Esophagus squamous epithelium (tissue), 5 donors: Measurements from ENCODE around the gene ETV3. TPM values are rescaled to one million over a fixed set of nuclear protein-coding genes. Genes with fewer than 3 reads are reported as not detected.

ENCODE experiments used
- DNase-seq: peaks from one replicate; lab custom pipeline; 2025; lab: John Stamatoyannopoulos, UW
- H3K27ac ChIP-seq, 4 donors: fragments of 200-600 bp; sonication (generic); one replicate each; pipeline ENCODE4 v1.5.1; 2016 to 2019; ENCODE audit warnings: mild to moderate bottlenecking in 1 of 4
- H3K27me3 ChIP-seq, 4 donors: fragments of 200-600 bp; sonication (generic); 1 replicate in 3 of 4; 2 replicates in 1 of 4; pipeline versions ENCODE4 v1.5.1 to v1.6.0; 2017 to 2021; ENCODE audit warnings: antibody characterized with exemption in 1 of 4
- H3K36me3 ChIP-seq, 3 donors: fragments of 200-600 bp; sonication (generic); one replicate each; pipeline ENCODE4 v1.5.1; 2016 to 2019
- H3K4me1 ChIP-seq, 3 donors: fragments of 200-600 bp; sonication (generic); one replicate each; pipeline ENCODE4 v1.5.1; 2017 to 2019
- H3K4me3 ChIP-seq, 4 donors: fragments of 200-600 bp; sonication (generic); 1 replicate in 3 of 4; 2 replicates in 1 of 4; pipeline ENCODE4 v1.5.1; 2016 to 2019; ENCODE audit warnings: mild to moderate bottlenecking in 2 of 4, moderate library complexity in 1 of 4
- H3K9me3 ChIP-seq, 3 donors: fragments of 200-600 bp; sonication (generic); one replicate each; pipeline ENCODE4 v1.5.1; 2016 to 2019
- POLR2A ChIP-seq, 4 donors: fragments of 450-650 bp; IDR thresholded peaks; one replicate each; pipeline ENCODE4 v1.6.1; 2017; ENCODE audit warnings: antibody characterized with exemption in 4 of 4, mild to moderate bottlenecking in 4 of 4, moderate library complexity in 3 of 4
- WGBS, 2 donors: methylation state at CpG; one replicate each; pipeline ENCODE4 v1.1.5; 2018; 5-methylcytosine and 5-hydroxymethylcytosine counted together
- intact Hi-C: fragments of 100-400 bp; cut with DNase I; formaldehyde crosslinking; loops from one replicate; pipeline ENCODE4 v1.15.0; 2022
- total RNA-seq, 4 donors: library from RNA; depleted of rRNA; stranded (reverse); fragments of >200 nt; gene quantifications; one replicate each; pipeline ENCODE4 v1.1.0, GENCODE V29; 2016
- TF ChIP-seq, protein P1 (sequence below), 6 experiments: fragments of 450-650 bp in 4 of 6; fragments of 200-600 bp in 2 of 6; sonication (generic) in 2 of 6; IDR thresholded peaks; one replicate each; pipeline ENCODE4 v1.5.1; 2016 to 2019; ENCODE audit warnings: antibody characterized with exemption in 6 of 6, mild to moderate bottlenecking in 4 of 6, moderate library complexity in 4 of 6
- donor health status: DM: yes; HTN: yes; CAD: no.

ETV3 gene
- total RNA-seq, 4 donors from 2014 or later = 25.0 to 31.4 (median 27.3) TPM

DNA sequence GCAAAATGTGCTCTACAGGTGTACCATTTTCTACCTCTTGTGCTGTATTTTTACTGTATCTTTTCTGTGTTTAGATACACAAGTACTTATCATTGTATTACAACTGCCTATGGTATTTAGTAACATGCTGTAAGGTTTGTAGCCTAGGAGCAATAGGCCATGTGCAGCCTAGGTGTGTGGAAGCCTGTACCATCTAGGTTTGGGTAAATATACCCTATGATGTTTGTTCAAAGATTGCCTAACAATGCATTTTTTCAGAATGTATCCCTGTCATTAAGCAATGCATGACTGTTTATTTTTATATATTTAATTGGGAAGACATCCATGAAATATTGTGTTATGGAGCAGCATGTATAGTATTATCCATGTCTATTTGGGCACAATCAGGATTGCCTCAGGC lies 49.6 kb downstream of the ETV3 start:
- intact Hi-C loops = no loop called here
- no peak overlapping the region for H3K27ac ChIP-seq
- DNase-seq = no peak
- H3K4me3 ChIP-seq = no peak overlapping the region
- peaks cover 0 to 15% (median 3%) of the 10 kb centered on the region in 3 donors for H3K4me1 ChIP-seq
- H3K27me3 ChIP-seq = no peaks in the 10 kb centered on the region
- H3K9me3 ChIP-seq = no peaks in the 10 kb centered on the region
- H3K36me3 ChIP-seq = no peaks in the 10 kb centered on the region
- TF ChIP-seq POLR2A (IDR thresholded peaks at IDR 0.05) = no peak
- TF ChIP-seq, protein P1, sequence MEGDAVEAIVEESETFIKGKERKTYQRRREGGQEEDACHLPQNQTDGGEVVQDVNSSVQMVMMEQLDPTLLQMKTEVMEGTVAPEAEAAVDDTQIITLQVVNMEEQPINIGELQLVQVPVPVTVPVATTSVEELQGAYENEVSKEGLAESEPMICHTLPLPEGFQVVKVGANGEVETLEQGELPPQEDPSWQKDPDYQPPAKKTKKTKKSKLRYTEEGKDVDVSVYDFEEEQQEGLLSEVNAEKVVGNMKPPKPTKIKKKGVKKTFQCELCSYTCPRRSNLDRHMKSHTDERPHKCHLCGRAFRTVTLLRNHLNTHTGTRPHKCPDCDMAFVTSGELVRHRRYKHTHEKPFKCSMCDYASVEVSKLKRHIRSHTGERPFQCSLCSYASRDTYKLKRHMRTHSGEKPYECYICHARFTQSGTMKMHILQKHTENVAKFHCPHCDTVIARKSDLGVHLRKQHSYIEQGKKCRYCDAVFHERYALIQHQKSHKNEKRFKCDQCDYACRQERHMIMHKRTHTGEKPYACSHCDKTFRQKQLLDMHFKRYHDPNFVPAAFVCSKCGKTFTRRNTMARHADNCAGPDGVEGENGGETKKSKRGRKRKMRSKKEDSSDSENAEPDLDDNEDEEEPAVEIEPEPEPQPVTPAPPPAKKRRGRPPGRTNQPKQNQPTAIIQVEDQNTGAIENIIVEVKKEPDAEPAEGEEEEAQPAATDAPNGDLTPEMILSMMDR (IDR thresholded peaks at IDR 0.05) = no peak

DNA sequence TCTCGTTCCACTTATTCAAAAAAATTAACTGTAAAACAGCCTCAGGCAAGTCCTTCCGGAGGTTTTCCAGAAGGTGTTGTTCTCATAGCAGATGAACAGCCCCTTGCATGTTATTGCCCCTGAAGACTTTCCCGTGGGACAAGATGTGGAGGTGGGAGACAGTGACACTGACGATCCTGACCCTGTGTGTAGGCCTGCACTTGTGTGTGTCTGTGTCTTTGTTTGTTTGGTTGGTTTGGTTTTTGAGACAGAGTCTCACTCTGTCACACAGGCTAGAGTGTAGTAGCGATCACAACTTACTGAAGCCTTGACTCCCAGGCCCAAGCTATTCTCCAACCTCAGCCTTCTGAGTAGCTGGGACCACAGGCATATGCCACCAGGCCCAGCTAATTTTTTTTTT lies 51.2 kb downstream of the ETV3 start:
- H3K36me3 ChIP-seq = no peaks in the 10 kb centered on the region
- no peak overlapping the region for H3K4me3 ChIP-seq
- no peaks in the 10 kb centered on the region for H3K9me3 ChIP-seq
- intact Hi-C loops = no loop called here
- H3K4me1 ChIP-seq = peaks cover 0 to 8% (median 3%) of the 10 kb centered on the region in 3 donors
- H3K27ac ChIP-seq = no peak overlapping the region
- no peak for DNase-seq
- TF ChIP-seq POLR2A (IDR thresholded peaks at IDR 0.05) = no peak
- no peaks in the 10 kb centered on the region for H3K27me3 ChIP-seq
- 77 to 80% methylated on average over 5 of the region's 5 CpGs for WGBS, 2 donors

DNA sequence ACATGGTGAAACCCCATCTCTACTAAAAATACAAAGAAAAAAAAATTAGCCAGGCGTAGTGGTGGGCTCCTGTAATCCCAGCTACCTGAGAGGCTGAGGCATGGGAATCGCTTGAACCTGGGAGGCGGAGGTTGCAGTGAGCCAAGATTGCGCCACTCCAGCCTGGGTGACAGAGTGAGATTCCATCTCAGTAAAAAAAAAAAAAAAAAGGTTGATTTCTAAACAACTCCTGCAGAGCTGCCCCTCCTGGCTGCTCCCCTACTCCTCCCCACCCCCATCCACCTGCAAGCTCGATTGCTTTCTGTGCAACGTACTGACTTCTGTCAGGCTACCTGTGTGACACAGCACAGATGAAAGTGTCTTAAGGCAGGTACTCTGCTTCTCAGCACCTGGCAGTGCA lies 51.9 kb downstream of the ETV3 start:
- Histone ChIP-seq H3K9me3 (no peaks in the 10 kb centered on the region), H3K4me3 (no peak overlapping the region), H3K36me3 (no peaks in the 10 kb centered on the region), H3K4me1 (peaks cover 0 to 8% (median 3%) of the 10 kb centered on the region in 3 donors), H3K27me3 (no peaks in the 10 kb centered on the region), H3K27ac (no peak overlapping the region)
- TF ChIP-seq POLR2A (IDR thresholded peaks at IDR 0.05) = no peak
- TF ChIP-seq, protein P1 (IDR thresholded peaks at IDR 0.05) = no peak
- no peak for DNase-seq
- intact Hi-C loops = no loop called here
- 80 to 85% methylated on average over 6 of the region's 6 CpGs for WGBS, 2 donors

DNA sequence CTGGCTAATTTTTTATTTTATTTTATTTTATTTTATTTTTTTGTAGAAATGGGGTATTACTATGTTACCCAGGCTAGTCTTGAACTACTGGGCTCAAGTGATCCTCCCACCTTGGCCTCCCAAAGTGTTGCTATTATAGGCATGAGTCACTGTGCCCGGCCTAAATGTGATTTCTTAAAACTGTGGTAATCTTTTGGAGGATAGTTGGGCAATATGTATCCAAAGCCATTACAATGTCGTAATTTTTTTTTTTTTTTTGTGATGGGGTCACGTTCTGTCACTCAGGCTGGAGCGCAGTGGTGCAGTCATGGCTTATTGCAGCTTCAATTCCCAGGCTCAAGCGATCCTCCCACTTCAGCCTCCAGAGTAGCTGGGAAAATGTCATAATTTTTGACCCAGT lies 52.8 kb downstream of the ETV3 start:
- intact Hi-C loops = no loop called here

DNA sequence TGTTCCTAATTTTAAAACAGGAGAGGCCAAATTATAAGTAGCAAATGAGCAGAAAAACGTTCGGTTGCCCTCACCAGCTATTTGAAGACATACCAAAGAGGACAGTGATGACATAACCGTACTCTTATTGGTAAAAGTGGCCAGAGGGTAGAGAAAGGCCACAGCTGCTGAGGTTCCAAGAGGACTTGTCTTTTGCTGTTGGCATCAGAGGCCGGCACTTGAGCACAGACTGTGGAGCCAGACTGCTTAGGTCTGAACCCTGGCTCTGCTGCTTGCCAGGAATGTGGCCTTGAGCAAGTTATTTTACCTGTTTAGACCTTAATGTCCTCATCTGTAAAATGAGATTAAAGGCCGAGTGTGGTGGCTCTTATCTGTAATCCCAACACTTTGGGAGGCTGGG lies 53.5 kb downstream of the ETV3 start:
- Histone ChIP-seq H3K9me3 (no peaks in the 10 kb centered on the region), H3K36me3 (no peaks in the 10 kb centered on the region), H3K27ac (no peak overlapping the region), H3K4me1 (no peaks in the 10 kb centered on the region), H3K4me3 (no peak overlapping the region), H3K27me3 (no peaks in the 10 kb centered on the region)
- intact Hi-C loops = no loop called here
- 62 to 80% methylated on average over 3 of the region's 5 CpGs for WGBS, 2 donors
- TF ChIP-seq POLR2A (IDR thresholded peaks at IDR 0.05) = no peak
- TF ChIP-seq, protein P1 (IDR thresholded peaks at IDR 0.05) = no peak
- no peak for DNase-seq

More for the DNA sequence above, 52.8 kb downstream of the ETV3 start:
- DNase-seq = no peak
- Histone ChIP-seq H3K27ac (no peak overlapping the region), H3K27me3 (no peaks in the 10 kb centered on the region), H3K9me3 (no peaks in the 10 kb centered on the region), H3K4me1 (peaks cover 0 to 4% (median 1%) of the 10 kb centered on the region in 3 donors), H3K4me3 (no peak overlapping the region), H3K36me3 (no peaks in the 10 kb centered on the region)
- WGBS, 2 donors = 62 to 68% methylated on average over 5 of the region's 5 CpGs
- TF ChIP-seq POLR2A (IDR thresholded peaks at IDR 0.05) = no peak
- TF ChIP-seq, protein P1 (IDR thresholded peaks at IDR 0.05) = no peak

DNA sequence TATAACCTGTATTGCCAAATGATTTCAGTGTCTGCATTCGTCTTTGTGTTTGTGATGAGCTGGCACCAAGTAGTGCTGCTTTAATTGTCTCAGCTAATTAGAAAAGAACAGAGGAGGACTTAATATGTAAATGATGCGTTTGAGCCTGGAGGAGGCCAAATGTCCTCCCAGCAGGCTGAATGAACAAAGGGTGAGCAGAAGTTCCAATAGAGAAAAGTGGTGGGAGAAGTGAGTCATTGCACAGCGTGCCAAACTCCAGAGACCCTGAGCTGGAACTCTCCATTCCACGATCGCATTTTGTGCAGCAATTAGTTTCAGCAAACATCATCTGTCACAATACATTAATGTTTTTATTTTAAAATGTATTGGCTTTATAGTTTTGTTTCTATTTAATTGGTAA lies 56.5 kb downstream of the ETV3 start:
- H3K4me3 ChIP-seq = no peak overlapping the region
- no peak for DNase-seq
- intact Hi-C loops = no loop called here
- no peaks in the 10 kb centered on the region for H3K9me3 ChIP-seq
- H3K27ac ChIP-seq = no peak overlapping the region
- peaks cover 0 to 5% (median 0%) of the 10 kb centered on the region in 4 donors for H3K27me3 ChIP-seq
- H3K36me3 ChIP-seq = no peaks in the 10 kb centered on the region
- H3K4me1 ChIP-seq = no peaks in the 10 kb centered on the region
- 62 to 70% methylated on average over 5 of the region's 5 CpGs for WGBS, 2 donors
- no peak for TF ChIP-seq POLR2A (IDR thresholded peaks at IDR 0.05)
- TF ChIP-seq, protein P1 (IDR thresholded peaks at IDR 0.05) = no peak
